IMR-90 (cell line): ENCODE measurements around the gene PLPP3.

Source experiments
- CEBPB ChIP-seq: IDR thresholded peaks from 2 replicates; pipeline ENCODE4 v1.6.1; 2012; ENCODE audit warnings: low read depth, low read length, improper control_type of control experiment
- MXI1 ChIP-seq: IDR thresholded peaks from 2 replicates; pipeline ENCODE4 v1.6.1; 2012; ENCODE audit warnings: low read depth, mild to moderate bottlenecking, low read length, moderate library complexity, borderline replicate concordance
- POLR2A ChIP-seq: IDR thresholded peaks from 2 replicates; pipeline ENCODE4 v1.6.1; 2012; ENCODE audit warnings: mild to moderate bottlenecking, low read depth, low read length
- RCOR1 ChIP-seq: IDR thresholded peaks from 2 replicates; pipeline ENCODE4 v1.6.1; 2012; ENCODE audit warnings: mild to moderate bottlenecking, low read length, improper control_type of control experiment; ENCODE audit not compliant: insufficient replicate concordance
- RFX5 ChIP-seq: IDR thresholded peaks from 2 replicates; pipeline ENCODE4 v1.8.0; 2012; ENCODE audit warnings: low read depth, mild to moderate bottlenecking, low read length, moderate library complexity
- TF ChIP-seq, protein P1 (sequence below): conservative IDR thresholded peaks from 2 replicates; pipeline ENCODE4 v1.5.1; 2012; ENCODE audit warnings: mild to moderate bottlenecking, low read depth, low read length, improper control_type of control experiment

- no peak for TF ChIP-seq CEBPB
- TF ChIP-seq, protein P1, sequence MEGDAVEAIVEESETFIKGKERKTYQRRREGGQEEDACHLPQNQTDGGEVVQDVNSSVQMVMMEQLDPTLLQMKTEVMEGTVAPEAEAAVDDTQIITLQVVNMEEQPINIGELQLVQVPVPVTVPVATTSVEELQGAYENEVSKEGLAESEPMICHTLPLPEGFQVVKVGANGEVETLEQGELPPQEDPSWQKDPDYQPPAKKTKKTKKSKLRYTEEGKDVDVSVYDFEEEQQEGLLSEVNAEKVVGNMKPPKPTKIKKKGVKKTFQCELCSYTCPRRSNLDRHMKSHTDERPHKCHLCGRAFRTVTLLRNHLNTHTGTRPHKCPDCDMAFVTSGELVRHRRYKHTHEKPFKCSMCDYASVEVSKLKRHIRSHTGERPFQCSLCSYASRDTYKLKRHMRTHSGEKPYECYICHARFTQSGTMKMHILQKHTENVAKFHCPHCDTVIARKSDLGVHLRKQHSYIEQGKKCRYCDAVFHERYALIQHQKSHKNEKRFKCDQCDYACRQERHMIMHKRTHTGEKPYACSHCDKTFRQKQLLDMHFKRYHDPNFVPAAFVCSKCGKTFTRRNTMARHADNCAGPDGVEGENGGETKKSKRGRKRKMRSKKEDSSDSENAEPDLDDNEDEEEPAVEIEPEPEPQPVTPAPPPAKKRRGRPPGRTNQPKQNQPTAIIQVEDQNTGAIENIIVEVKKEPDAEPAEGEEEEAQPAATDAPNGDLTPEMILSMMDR = no peak
- no peak for TF ChIP-seq RFX5
- TF ChIP-seq MXI1 = no peak
- no peak for TF ChIP-seq RCOR1
- TF ChIP-seq POLR2A = no peak
Measured at GRCh38 chr1:56482486-56482885, 96.9 kb downstream of the PLPP3 start.
